Measurements from ENCODE around the gene DNAAF8. TPM values are rescaled to one million over a fixed set of nuclear protein-coding genes. Genes with fewer than 3 reads are reported as not detected.
A peak's percentile ranks its signal among the peaks of the same experiment; 100 is the strongest.
"Not testable (repeated sequence)": the region's sequence is repeated elsewhere in the genome, so short reads cannot be mapped to it uniquely, and the experiment has no call there.

Gene DNAAF8
- total RNA-seq, 2 experiments from 2014 or later = 0.21 to 0.40 TPM

GRCh38 chr16:4738370-4738769, 4.0 kb downstream of the DNAAF8 start:
- H3K9me3 Mint-ChIP-seq; H3K4me3 Mint-ChIP-seq; DNase-seq; H3K36me3 Mint-ChIP-seq (ENCODE audit: low read depth); H3K27ac Mint-ChIP-seq; H3K27me3 Mint-ChIP-seq; POLR2A ChIA-PET: not testable (repeated sequence)
- CTCF ChIA-PET = interaction anchor here (0.7 kb wide), 1 partner anchor 12 kb away, joined by 3 read pairs; no protein-coding TSS in a partner anchor
- H3K4me1 Mint-ChIP-seq = peaks cover 16% of the 10 kb centered on the region

GRCh38 chr16:4743226-4743878, 9.0 kb downstream of the DNAAF8 start:
- ChIA-PET POLR2A (no interaction called here), CTCF (no interaction called here)
- Mint-ChIP-seq H3K9me3 (no peaks in the 10 kb centered on the region), H3K27me3 (no peaks in the 10 kb centered on the region), H3K27ac (no peak overlapping the region), H3K36me3 (ENCODE audit: low read depth) (no peaks in the 10 kb centered on the region), H3K4me1 (peaks cover 11% of the 10 kb centered on the region), H3K4me3 (no peak overlapping the region)
- DNase-seq = no peak

- H3K27ac Mint-ChIP-seq = no peak overlapping the region
- no peaks in the 10 kb centered on the region for H3K27me3 Mint-ChIP-seq
- ChIA-PET CTCF (no interaction called here), POLR2A (no interaction called here)
- no peak for DNase-seq
- no peaks in the 10 kb centered on the region for H3K9me3 Mint-ChIP-seq
- H3K4me1 Mint-ChIP-seq = peaks cover 11% of the 10 kb centered on the region
- H3K4me3 Mint-ChIP-seq = no peak overlapping the region
- H3K36me3 Mint-ChIP-seq (ENCODE audit: low read depth) = no peaks in the 10 kb centered on the region
Observed at GRCh38 chr16:4744555-4745273, 10.4 kb downstream of the DNAAF8 start.

GRCh38 chr16:4745274-4745569, 10.9 kb downstream of the DNAAF8 start:
- Mint-ChIP-seq H3K27ac (no peak overlapping the region), H3K27me3 (no peaks in the 10 kb centered on the region), H3K36me3 (ENCODE audit: low read depth) (no peaks in the 10 kb centered on the region), H3K4me1 (peaks cover 11% of the 10 kb centered on the region), H3K4me3 (no peak overlapping the region), H3K9me3 (no peaks in the 10 kb centered on the region)
- CTCF ChIA-PET = no interaction called here
- POLR2A ChIA-PET = no interaction called here
- no peak for DNase-seq

GRCh38 chr16:4746215-4746614, 11.9 kb downstream of the DNAAF8 start:
- Mint-ChIP-seq H3K36me3 (ENCODE audit: low read depth) (peaks cover 4% of the 10 kb centered on the region), H3K4me3 (no peak overlapping the region), H3K27ac (no peak overlapping the region), H3K27me3 (no peaks in the 10 kb centered on the region), H3K9me3 (no peaks in the 10 kb centered on the region), H3K4me1 (peaks cover 11% of the 10 kb centered on the region)
- ChIA-PET POLR2A (no interaction called here), CTCF (no interaction called here)
- no peak for DNase-seq

- CTCF ChIA-PET = interaction anchor here (0.6 to 1.5 kb wide), 4 partner anchors 12 to 266 kb away, joined by 3 to 6 read pairs (median 3); partner anchors contain the start of genes ANKS3 and DNAAF8
- POLR2A ChIA-PET = no interaction called here
- DNase-seq = no peak
- H3K27ac Mint-ChIP-seq = no peak overlapping the region
- H3K9me3 Mint-ChIP-seq = no peaks in the 10 kb centered on the region
- H3K4me3 Mint-ChIP-seq = no peak overlapping the region
- H3K27me3 Mint-ChIP-seq = no peaks in the 10 kb centered on the region
- H3K36me3 Mint-ChIP-seq (ENCODE audit: low read depth) = peaks cover 6% of the 10 kb centered on the region
- peaks cover 11% of the 10 kb centered on the region for H3K4me1 Mint-ChIP-seq
Observed at GRCh38 chr16:4746991-4747574, 12.7 kb downstream of the DNAAF8 start.

- Mint-ChIP-seq H3K27me3 (no peaks in the 10 kb centered on the region), H3K4me1 (peaks cover 8% of the 10 kb centered on the region), H3K9me3 (no peaks in the 10 kb centered on the region), H3K27ac (peak overlapping the region; percentile 46), H3K36me3 (ENCODE audit: low read depth) (peaks cover 10% of the 10 kb centered on the region), H3K4me3 (no peak overlapping the region)
- DNase-seq = no peak
- POLR2A ChIA-PET = no interaction called here
- CTCF ChIA-PET = interaction anchor here (1.0 to 1.5 kb wide), 3 partner anchors 13 to 267 kb away, joined by 3 to 6 read pairs (median 3); partner anchors contain the start of genes ANKS3 and DNAAF8
Observed at GRCh38 chr16:4747906-4748681, 13.8 kb downstream of the DNAAF8 start.

- CTCF ChIA-PET = interaction anchor here (1.5 kb wide), 1 partner anchor 14 kb away, joined by 6 read pairs; the partner anchor contains the start of genes ANKS3 and DNAAF8
Observed at GRCh38 chr16:4748682-4749411, 14.5 kb downstream of the DNAAF8 start.

GRCh38 chr16:4749700-4750257, 15.4 kb downstream of the DNAAF8 start:
- Mint-ChIP-seq H3K27ac (no peak overlapping the region), H3K9me3 (no peaks in the 10 kb centered on the region), H3K27me3 (no peaks in the 10 kb centered on the region), H3K4me1 (peaks cover 2% of the 10 kb centered on the region), H3K36me3 (ENCODE audit: low read depth) (peaks cover 14% of the 10 kb centered on the region), H3K4me3 (no peak overlapping the region)
- ChIA-PET CTCF (interaction anchor here (0.6 kb wide), 1 partner anchor 122 kb away, joined by 4 read pairs; no protein-coding TSS in a partner anchor), POLR2A (no interaction called here)
- DNase-seq = no peak

More at GRCh38 chr16:4748682-4749411, 14.5 kb downstream of the DNAAF8 start:
- POLR2A ChIA-PET = no interaction called here
- peaks cover 12% of the 10 kb centered on the region for H3K36me3 Mint-ChIP-seq (ENCODE audit: low read depth)
- peaks cover 2% of the 10 kb centered on the region for H3K4me1 Mint-ChIP-seq
- no peaks in the 10 kb centered on the region for H3K9me3 Mint-ChIP-seq
- no peak overlapping the region for H3K4me3 Mint-ChIP-seq
- H3K27me3 Mint-ChIP-seq = no peaks in the 10 kb centered on the region
- DNase-seq = no peak
- no peak overlapping the region for H3K27ac Mint-ChIP-seq

GRCh38 chr16:4750896-4751295, 16.6 kb downstream of the DNAAF8 start:
- POLR2A ChIA-PET = no interaction called here
- CTCF ChIA-PET = no interaction called here

GRCh38 chr16:4752351-4753100, 18.2 kb downstream of the DNAAF8 start:
- POLR2A ChIA-PET = no interaction called here
- H3K9me3 Mint-ChIP-seq = peaks cover 3% of the 10 kb centered on the region

More at GRCh38 chr16:4750896-4751295, 16.6 kb downstream of the DNAAF8 start:
- Mint-ChIP-seq H3K4me3 (no peak overlapping the region), H3K27ac (no peak overlapping the region), H3K9me3 (peaks cover 3% of the 10 kb centered on the region), H3K4me1 (peaks cover 2% of the 10 kb centered on the region), H3K36me3 (ENCODE audit: low read depth) (peaks cover 24% of the 10 kb centered on the region), H3K27me3 (no peaks in the 10 kb centered on the region)
- no peak for DNase-seq

GRCh38 chr16:4753227-4753626, 18.9 kb downstream of the DNAAF8 start:
- Mint-ChIP-seq H3K36me3 (ENCODE audit: low read depth) (peaks cover 25% of the 10 kb centered on the region), H3K4me3 (no peak overlapping the region), H3K9me3 (peaks cover 3% of the 10 kb centered on the region), H3K27ac (no peak overlapping the region), H3K4me1 (no peaks in the 10 kb centered on the region), H3K27me3 (no peaks in the 10 kb centered on the region)
- POLR2A ChIA-PET = no interaction called here
- CTCF ChIA-PET = no interaction called here
- DNase-seq = no peak

More at GRCh38 chr16:4752351-4753100, 18.2 kb downstream of the DNAAF8 start:
- DNase-seq = no peak
- no peak overlapping the region for H3K27ac Mint-ChIP-seq
- H3K4me3 Mint-ChIP-seq = no peak overlapping the region
- H3K36me3 Mint-ChIP-seq (ENCODE audit: low read depth) = peaks cover 25% of the 10 kb centered on the region
- H3K4me1 Mint-ChIP-seq = peaks cover 2% of the 10 kb centered on the region
- H3K27me3 Mint-ChIP-seq = no peaks in the 10 kb centered on the region
- CTCF ChIA-PET = no interaction called here

All from activated CD4-positive, alpha-beta T cell treated with anti-CD3 and anti-CD28 coated beads, Interleukin-2, amount 10 ng/mL, durations not matched to agents 7 days and 5 days (primary cell).